GM23248 (cell line): ENCODE results near the gene MARCHF3.

Experiments used
- EZH2 ChIP-seq: fragments of 200-600 bp; sonication (generic); IDR thresholded peaks from 2 replicates; pipeline ENCODE4 v1.6.1; 2018; ENCODE audit warnings: antibody characterized with exemption, mild to moderate bottlenecking; ENCODE audit not compliant: insufficient read depth, poor library complexity, severe bottlenecking
- EZH2phosphoT487 ChIP-seq: fragments of 200-600 bp; sonication (generic); IDR thresholded peaks from 2 replicates; pipeline ENCODE4 v1.6.1; 2018; ENCODE audit warnings: antibody characterized with exemption, moderate library complexity, mild to moderate bottlenecking, low read depth; ENCODE audit not compliant: insufficient read depth

DNA sequence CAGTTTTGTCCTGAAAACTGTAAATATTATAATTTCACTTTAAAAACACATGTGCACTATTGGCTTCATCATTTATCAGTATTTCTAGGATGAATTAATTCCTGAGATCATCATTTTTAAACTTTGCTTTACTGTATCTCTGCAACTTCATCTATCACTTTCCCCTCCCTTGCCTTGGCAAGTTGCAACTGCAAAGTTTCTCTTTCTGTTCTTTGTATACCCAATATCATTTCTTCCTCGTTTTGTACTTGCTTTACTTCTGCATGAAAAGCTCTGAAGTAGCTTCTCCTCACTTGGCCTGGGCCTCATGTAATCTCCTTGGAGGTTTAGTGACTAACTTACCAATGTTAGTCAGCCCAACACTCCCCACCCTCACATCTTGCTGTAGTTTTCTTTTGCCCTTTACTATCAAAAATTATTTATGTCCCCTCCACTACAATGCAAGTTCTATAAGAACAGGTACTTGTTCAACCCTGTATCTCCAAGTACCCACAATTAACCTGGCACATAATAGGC lies 30.2 kb upstream of the MARCHF3 start:
- TF ChIP-seq EZH2phosphoT487 (no peak), EZH2 (no peak)
